IPS-11a (cell line): ENCODE data around the gene ADAMTS7.
"Not testable (repeated sequence)": the region's sequence is repeated elsewhere in the genome, so short reads cannot be mapped to it uniquely, and the experiment has no call there.

Source experiments
- H3K4me3 ChIP-seq: one replicate; pipeline ENCODE4 v1.5.1; 2013; ENCODE audit warnings: low read depth, low read length, control low read depth

Gene ADAMTS7

DNA sequence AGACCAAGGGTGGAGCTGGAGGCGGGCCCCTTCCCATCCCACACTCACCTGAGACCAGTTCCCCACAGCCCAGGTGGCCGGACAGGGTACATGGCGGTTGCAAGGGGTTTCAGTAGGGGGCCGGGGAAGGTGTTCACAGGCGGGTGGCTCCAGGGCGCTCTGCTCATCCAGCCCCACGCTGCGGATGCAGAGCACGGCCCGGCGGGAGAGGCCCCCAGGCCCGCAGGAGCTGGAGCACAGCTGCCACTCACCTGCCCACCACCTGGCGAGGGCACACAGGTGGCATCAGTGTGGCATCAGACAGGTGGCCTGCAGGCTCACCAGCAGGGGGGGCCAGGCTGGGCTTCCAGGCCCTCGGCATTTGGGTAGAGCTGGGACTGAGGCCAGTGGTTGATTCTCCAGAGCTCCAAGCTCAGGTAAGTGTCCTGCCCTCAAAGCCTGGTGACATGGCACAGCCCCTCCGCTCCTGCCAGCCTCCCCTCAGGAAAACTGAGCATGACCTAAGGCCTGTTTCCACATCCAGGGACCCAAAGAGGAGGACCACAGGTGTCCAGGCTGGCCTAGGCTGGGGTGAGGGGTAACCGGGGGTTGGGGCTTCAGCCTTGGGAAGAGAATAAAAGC lies 43.8 kb downstream of the ADAMTS7 start:
- no peak overlapping the region for H3K4me3 ChIP-seq

DNA sequence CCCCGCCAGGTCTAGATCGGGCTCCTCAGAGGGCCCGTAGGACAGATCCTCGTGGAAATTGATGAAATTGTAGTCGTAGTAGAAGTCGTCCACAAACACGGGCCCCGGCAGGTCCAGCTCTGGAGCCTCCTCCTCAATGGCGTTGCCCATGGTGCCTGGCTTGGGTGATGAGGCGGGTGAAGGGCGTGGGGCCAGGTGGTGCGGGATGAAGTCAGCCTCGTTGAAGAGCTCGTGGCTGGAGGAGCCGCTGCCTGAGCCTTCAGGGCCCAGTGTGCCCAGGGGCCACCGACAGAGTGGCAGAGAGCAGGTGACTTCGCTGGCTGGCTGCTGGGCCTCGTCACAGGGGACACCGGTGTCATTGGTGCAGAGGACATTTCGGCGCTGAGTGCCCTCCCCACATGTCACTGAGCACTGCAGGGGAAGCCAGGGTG lies 44.6 kb downstream of the ADAMTS7 start:
- not testable (repeated sequence) for H3K4me3 ChIP-seq

DNA sequence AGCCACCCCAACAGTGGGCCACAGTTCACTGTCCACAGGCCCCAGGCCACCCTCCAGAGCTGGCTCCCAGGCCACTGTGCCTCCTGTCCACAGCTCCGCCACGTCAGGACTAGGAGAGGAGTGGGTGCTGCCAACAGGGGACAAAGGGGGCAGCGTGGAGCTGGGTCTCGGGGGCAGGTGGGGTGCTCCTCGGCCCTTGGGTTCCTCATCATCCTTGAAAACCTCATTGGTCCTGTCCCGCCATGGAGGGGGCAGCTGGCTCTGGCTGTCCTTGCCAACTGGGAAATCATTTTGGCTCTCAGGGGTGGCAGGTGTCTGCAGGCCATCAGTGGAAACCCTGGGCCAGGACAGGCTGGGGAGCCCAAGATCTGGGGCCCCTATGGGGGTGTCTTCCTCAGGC lies 45.2 kb downstream of the ADAMTS7 start:
- no peak overlapping the region for H3K4me3 ChIP-seq

DNA sequence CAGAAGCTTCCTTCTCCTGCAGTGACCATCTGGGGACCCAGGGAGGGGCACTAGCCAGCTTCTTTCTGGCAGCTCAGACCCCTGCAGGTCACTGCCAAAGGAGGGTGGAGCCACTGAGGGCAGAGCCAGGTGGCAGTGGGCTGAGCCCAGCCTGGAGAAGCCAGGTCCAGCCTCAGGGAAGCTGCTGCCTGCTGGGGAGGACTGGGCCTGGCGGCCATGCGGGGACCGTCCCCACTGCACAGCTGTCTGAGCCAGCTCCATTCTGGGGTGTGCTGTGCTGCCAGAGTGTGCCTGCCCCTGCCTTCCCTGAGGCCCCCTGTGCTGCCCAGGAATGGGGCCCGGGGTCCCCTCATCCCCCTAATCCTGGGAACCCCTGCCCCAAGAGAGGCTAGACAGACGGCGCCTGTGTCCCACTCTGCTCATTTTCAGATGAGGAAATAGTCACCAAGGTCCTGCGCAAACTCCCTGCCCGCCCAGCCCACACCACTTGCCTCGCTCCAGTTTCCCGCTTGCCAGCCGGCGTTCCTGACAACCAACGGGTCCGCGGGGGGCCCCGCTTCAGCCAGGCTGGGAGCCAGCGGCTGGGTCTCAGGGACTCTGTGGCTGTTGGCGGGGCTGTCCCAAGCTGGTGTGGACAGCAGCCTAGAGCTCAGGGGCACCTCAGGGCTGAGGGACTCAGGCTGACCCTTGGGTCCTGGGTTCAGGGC lies 46.0 kb downstream of the ADAMTS7 start:
- not testable (repeated sequence) for H3K4me3 ChIP-seq

DNA sequence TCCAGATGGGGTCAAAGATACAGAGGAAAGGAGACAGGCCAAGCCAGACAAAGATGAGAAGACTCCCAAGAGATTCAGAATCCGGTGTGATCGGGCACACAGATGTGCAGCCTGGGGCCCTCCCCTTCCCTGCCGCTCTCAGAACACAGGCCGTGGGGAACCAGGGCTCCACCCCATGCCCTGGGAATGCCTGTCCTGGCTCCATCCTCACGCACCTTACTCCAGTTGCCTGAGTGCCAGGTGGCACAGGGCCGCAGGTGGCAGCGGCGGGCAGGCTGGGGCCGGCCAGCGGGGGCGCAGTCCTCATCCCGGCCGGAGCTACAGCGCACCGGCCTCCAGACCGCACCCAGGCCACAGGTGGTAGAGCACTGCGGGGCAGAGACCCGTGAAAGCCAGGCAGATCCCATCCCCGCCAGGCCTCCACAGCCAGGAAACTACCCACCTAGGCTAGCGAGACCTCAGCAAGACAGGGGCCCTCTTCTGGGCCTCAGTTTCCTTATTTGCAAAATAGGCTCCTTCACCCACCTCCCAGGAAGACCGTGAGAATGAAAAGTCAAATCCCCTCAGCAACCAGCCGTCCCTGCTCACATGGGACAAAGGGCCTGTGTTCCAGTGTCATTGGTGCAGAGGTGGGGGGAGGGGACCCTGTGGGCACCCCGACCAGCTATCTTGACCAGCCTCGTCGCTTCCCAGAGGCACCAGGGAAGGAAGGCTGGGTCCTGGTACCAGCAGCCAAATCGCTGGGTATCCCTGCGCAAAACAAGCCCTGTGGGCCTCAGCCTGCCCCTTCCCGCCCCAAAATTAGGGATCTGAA lies 46.7 kb downstream of the ADAMTS7 start:
- not testable (repeated sequence) for H3K4me3 ChIP-seq

DNA sequence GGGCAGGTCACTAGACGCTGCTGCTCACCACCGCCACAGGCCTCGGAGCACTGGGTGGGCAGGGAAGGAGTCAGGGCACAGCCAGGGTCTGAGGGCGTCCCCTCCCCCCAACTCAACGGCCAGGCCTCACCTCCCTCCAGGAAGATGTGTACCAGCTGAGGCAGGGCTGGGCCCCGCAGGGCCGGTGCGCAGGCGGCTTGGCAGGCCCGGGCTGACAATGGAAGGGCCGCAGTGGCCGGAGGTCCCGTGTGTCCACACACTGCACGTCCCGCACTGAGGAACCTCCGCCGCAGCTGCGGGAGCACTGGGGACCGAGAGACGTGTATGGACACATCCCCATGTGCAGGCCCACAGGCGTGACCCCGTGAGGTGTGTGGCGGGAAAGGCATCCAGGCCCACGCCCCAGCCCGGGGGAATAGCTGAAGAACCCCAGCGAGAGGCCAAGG lies 47.4 kb downstream of the ADAMTS7 start:
- H3K4me3 ChIP-seq, result no peak overlapping the region

DNA sequence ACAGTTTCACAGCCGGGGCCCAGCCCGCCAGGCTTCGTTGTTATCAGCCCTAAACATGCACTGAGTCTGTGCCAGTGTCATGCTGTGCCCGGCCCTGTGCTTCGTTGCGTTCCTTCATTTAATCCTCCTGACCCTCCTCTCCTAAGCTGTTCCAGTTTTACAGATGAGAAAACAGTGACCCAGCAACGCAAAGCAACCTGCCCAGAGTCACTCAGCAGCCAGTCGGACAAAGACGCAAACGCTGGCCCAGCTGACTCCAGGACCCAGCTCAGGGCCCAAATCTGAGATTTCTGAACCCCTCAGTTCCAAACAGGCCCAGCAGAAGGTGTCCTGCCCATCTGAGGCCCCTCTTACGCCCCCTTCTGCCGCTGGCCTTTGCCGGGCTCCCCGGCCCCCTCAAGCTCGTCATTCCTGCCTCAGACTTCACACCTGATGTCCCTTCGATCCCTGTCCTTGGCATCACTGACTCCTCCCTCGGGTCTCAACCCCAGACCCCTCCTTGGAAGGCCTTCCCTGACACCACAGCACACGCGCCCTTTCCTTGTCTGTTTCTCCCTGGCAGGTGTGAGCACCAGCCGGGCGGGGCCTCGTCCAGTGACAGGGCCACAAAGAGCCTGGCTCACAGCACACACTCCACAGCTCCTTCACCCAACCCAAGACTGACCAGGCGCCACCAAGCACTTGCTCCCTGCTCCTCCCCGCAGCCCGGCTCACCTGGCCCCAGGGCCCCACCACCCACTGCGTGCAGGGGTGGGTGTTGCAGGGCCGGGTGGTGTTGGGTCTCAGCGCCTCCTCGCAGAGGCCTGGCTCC lies 48.1 kb downstream of the ADAMTS7 start:
- no peak overlapping the region for H3K4me3 ChIP-seq

DNA sequence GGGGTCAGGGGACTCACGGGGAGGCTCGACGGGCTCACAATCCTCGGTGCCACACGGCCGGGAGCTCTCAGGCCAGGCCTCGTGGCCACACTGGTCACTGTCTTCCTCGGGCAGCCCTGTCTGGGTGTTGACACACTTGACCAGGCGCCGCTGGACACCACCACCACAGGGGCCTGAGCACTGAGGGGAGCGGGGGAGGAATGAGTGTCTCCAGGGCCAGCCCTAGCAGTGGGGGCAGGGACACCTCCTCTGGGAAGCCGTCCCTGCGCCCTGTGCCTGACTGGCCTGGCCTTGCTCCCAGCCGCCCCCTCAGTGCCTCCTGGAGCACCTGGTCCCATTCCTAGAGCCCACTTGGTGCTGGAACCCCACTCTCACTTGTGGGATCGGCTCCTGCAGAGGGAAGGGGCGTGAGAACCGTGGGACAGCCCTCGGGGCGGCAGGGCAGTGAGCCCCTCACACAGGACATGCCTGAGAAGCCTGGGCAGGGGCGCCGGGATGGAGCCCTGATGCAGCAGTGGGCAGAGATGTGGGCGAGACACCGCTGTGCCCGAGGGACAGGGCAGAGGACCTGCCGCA lies 48.8 kb downstream of the ADAMTS7 start:
- H3K4me3 ChIP-seq, result not testable (repeated sequence)

DNA sequence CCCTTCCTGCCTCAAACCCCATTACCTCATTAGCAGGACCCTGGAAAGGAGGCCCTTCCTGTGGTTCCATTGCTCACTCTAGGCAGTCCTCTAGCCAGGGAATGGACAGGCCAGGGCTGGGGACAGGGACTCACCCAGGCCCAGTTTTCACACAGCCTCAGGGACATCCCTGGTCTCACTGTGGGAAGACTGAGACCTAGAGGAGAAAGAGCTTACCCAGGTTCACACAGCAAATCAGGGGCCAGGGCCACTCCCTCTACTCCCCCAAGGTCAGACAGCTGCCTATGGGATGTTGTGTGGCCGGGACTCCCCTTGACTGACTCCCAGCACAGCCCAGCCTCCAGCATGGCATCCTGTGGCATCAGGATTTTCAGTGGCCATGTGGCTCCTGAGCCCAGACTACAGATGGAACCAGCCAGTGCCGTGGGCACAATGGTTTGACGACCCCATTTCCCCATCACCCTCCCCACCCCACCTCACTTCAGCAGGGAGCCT lies 49.3 kb downstream of the ADAMTS7 start:
- no peak overlapping the region for H3K4me3 ChIP-seq

DNA sequence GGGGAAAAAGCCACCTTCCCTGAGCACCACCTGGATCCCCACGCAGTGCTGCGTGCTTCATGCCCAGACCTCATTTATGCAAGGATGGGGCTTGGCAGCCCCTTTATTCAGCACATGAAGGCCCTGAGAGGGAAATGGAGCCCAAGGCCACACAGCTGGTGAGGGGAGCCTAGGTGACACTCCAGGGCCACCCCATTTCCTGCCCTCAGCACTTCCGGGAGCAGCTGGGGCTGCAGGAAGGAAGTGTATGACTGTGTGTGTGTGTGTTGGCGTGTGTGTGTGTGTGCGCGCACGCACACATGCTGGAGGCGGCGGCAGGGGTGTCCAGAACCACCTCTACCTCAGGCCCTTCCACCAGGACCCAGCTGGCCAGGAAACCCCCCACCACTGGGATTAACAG lies 49.8 kb downstream of the ADAMTS7 start:
- H3K4me3 ChIP-seq, result not testable (repeated sequence)

DNA sequence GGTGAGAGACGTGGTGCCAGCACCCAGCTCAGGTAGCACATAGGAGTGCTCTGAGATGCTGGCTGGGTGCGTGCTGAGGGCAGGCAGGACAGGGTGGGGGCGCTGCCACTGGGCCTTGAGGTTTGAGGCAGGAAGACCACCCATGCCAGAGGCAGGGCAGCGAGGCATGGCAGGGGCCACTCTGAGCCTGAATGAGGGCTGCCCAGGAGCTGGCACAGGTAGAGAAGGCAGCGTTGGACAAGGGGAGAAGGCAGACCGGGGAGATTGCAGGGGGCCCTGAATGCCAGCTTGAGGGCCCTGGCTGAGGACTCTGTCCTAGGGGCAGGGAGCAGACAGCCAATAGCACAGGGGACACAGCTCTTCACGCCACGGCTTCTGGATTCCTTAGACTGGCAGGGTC lies 50.2 kb downstream of the ADAMTS7 start:
- no peak overlapping the region for H3K4me3 ChIP-seq

DNA sequence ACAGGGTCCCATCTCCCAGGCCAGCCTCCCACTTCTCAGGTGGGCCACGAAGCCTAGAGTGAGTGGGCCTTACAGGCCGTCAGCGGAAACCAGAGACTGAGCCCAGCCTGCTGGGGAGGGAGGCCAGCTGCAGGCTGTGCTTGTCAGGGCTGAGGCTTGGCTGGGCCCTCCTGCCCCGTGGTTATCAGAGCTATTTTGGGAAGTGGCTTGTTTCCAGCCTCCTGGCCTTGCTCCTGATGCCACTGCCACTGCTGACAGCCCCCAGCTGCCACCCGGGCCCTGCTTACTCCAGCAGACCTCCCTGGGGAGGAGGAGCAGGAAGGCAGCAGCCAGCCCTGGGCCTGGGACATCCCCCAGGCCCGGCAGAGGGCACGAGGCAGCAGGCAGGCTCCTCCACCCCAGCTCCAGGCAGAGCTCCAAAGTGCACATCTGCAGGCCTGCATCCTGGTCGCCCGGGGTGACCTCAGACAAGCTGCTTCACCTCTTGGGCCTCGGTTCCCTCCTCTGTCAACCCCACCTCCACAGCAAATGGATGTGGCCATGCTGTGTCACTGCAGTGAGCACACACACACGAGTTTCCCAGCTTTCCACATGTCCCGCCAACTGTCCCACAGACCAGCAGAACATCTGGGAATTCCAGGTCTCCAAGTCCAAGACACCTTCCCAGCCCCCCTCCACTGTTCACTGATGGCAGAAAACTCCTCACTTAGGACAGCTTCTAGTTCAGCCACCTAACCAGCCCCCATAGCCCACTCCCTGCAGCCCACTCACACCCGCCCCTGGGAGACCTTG lies 51.0 kb downstream of the ADAMTS7 start:
- H3K4me3 ChIP-seq, result not testable (repeated sequence)

DNA sequence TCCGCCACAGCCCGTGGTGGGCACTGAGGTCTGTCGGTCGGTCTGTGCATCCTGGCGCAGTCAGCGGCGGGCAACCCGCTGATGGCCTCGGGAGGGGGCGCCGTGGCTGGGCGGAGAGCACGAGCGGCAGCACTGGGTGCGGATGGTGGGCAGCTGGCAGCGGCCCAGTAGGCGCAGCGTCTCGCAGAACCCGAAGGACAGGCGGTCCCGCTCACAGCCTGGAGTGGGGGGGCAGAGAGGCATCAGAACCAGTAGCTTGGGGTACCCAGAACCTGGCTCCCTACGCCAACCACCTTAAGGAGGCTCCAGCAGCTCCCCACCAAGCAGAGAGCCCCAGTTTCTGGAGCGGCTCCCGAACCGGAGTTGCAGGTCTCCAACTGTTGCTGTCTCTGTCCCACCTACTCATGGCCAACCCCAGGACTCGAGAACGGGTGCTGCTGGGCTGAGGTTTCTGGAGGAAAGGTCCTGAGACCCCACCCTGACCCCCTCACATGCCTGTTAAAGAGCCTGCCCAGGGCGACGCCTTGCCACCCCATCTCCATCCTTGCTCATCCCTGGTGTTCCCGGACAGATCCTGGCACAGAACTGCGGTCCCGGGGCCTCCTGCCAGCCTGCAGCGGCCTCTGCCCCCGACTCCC lies 51.8 kb downstream of the ADAMTS7 start:
- not testable (repeated sequence) for H3K4me3 ChIP-seq

DNA sequence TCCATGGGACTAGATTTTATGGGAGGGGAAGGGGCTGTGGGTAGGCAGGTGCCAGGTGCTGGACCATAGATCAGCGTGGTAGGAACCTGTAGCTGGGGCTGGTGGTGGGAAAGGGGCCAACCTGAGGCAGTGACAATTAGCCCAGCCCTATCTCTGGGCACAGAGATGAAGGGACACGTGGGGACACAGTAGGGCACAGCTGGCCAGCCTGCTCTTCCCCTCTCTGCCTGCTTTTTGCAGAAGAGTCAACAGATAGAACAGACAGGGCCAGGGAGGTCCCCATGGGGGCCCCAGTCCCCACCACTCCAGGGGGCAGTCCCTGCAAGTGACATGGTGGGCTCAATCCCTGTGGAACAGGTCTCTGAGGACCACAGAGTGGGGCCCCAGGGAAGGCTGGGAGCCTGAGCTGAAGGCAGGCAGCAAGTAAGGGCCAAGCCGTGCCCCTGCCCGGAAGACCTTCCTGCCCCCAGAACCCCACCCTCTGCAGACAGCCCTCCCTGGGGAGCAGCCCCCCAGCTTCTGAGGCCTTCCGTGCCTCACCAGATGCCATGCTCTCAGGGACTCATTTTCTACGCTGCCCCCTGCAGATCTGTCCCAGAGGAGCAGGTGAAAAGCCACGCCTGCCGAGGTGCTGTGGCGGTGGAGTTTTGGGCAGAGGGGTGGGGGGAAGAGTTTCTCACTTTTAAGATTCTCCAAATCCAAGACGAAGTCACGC lies 52.6 kb downstream of the ADAMTS7 start:
- H3K4me3 ChIP-seq, result not testable (repeated sequence)

DNA sequence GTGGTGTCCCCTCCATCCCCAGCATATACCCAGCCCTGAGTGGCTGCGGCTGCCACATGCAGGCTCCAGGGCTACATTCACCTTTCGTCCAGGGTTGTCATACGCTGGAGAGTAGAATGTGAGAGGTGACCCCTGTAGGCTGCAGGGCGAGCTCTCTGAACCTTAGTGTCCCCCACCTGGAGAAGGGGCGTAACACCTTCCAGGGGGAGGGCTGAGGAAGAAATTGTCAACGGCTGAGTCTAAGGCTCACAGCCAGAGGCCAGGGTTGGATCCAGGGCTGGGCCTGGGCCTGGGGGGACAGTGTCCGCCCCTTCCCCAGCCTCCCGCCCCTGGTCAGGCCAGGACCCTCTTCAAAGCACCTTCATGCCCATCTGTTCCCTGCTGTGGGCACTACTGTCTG lies 53.2 kb downstream of the ADAMTS7 start:
- H3K4me3 ChIP-seq, result not testable (repeated sequence)

DNA sequence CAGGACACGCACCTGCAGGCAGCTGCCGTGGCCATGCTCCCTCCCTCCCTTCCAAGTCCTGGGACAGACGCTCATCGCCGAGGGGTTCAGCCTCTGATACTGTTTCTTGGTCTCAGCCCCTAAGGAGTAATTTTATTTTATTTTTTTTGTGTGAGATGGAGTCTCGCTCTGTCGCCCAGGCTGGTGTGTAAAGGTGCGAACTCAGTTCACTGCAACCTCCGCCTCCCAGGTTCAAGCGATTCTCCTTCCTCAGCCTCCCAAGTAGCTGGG lies 53.7 kb downstream of the ADAMTS7 start:
- no peak overlapping the region for H3K4me3 ChIP-seq

DNA sequence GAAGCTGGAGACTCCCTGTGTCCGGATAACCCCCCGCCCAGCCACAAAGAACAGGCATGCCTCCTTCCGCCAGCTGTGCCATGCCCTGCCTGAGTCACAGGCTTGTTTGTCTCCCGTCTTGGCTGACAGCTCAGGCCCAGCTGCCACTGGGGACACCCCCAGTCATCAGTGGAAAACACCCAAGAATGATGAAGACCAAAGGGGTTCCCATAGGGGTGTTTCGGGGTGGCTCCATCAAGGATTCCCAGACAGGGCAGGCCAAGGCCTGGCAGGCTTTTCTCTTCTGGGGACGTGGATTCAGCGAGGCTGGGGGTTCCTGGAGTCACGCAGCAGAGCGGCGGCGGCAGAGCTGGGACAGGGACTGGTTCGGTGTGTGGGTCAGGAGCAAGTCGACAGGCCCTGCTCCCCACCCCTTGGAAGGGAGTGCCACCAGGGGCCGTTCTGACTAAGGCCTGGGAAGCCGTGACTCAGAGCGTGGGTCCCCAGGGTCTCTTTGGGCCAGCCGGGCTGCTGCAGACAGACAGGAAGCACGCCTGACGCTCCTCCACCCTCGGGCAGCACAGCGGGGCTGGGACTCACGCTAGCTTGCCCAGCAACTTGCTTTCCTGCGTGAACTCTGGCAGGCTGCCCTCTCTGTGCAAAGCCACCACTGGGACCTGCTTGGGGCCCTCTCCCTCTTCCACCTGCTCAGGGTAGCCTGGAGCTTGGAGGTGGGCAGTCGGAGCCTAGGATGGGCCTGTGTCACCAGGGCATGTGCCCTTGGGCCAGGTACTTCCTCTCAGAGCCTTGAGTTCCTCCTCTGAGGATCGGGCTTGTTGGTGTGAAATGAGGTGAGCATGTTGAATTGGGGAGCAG lies 54.3 kb downstream of the ADAMTS7 start:
- not testable (repeated sequence) for H3K4me3 ChIP-seq
